ENCODE results near the gene RPA4. TPM values are rescaled to one million over a fixed set of nuclear protein-coding genes. Genes with fewer than 3 reads are reported as not detected.
"Not testable (repeated sequence)": the region's sequence is repeated elsewhere in the genome, so short reads cannot be mapped to it uniquely, and the experiment has no call there.

Gene RPA4, protein sequence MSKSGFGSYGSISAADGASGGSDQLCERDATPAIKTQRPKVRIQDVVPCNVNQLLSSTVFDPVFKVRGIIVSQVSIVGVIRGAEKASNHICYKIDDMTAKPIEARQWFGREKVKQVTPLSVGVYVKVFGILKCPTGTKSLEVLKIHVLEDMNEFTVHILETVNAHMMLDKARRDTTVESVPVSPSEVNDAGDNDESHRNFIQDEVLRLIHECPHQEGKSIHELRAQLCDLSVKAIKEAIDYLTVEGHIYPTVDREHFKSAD
- under 1 TPM; 0.42 to 0.48 TPM for total RNA-seq

DNA sequence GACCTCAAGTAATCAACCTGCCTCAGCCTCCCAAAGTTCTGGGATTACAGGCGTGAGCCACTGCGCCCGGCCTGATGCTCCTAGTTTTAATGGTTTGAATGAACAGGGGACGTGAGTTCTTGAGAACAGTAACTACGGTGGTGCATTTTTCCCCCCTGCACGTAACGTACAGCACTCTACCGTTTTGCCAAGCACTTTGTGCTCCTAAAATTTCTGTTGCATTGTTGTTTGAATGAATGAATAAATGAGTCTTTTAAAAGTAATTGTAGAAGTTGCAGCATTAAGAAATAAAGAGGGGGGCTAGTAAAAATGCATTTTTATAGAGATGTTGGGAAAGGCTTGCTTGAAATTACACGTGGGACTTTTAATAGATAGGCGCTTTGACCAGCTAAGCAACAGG is at the start of gene RPA4:
RPA4 (plus strand) TSS at position 301 of the 400 bp plus-strand sequence. CDS start 403 bp downstream, outside the sequence.
- POLR2A ChIA-PET: no interaction called here

DNA sequence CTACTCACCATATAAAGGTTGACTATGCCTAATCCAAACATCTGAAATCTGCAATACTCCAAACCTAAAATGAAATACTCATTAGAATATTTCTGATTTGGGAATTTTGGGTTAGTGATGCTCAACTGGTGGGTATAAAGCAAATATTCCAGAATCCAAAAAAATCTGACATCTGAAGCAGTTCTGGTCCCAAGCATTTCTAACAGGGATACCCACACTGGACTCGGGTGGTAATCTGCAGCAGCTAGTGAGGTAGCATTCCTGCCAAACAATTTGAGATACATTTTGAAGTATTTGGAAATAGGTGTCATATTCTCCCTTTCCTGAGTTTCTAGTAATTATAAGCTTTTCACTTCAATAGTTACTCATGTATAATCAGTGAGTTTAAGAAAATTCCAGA is 49.6 kb upstream of the RPA4 start:
- ChIA-PET POLR2A (no interaction called here), CTCF (no interaction called here)

More for the DNA sequence above, at the start of gene RPA4:
- CTCF ChIA-PET: no interaction called here

- POLR2A ChIA-PET: no interaction called here
These were observed 47.9 kb upstream of the RPA4 start for GRCh38 chrX:96835660-96836289.

DNA sequence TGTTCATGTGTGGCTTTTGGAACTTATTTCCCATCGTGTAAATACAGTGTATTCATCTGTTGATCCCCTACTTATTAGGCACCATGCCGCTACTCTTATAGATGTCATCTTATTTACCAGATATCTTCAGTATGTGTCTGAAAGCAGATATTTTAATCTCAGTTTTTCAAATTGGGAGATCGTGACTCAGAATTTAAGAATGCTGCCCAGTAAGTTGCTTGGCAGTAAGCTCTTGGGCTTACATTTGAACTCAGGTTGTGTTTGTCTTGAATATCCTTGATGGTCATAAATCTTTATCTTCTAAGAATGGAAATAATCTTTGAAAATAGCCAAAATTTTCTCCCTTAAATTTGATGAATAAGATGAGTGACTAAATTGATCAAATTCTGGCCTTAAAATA is 45.9 kb upstream of the RPA4 start:
- ChIA-PET POLR2A (no interaction called here), CTCF (no interaction called here)

More at GRCh38 chrX:96835660-96836289, 47.9 kb upstream of the RPA4 start:
- CTCF ChIA-PET: no interaction called here

- ChIA-PET CTCF (no interaction called here), POLR2A (no interaction called here)
These were observed 45.2 kb upstream of the RPA4 start for GRCh38 chrX:96838537-96838936.

GRCh38 chrX:96841325-96841724 is 42.4 kb upstream of the RPA4 start:
- POLR2A ChIA-PET: no interaction called here
- CTCF ChIA-PET: no interaction called here

GRCh38 chrX:96841866-96842265 is 41.8 kb upstream of the RPA4 start:
- POLR2A ChIA-PET, CTCF ChIA-PET: not testable (repeated sequence)

DNA sequence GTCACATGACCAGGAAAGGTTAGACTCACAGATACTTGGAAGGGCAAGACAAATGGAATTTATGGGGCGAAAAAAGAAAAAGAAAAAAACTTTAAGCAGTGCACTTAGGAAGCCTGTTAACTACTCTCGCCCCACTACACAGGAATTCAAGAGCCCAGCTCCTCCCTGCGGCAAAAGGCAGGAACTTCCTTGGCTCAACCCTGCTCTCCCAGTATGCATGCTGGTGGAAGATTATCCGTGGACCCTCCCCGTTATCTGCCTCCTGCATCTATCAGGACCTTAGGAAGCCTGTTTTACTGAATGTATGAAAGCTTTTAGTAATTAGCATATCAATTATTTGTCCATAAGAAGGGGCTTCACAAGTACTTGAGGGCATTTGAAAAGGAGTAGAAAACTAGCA is 40.1 kb upstream of the RPA4 start:
- CTCF ChIA-PET: no interaction called here
- POLR2A ChIA-PET: no interaction called here

GRCh38 chrX:96846841-96847240 is 36.9 kb upstream of the RPA4 start:
- POLR2A ChIA-PET: no interaction called here
- CTCF ChIA-PET: no interaction called here

DNA sequence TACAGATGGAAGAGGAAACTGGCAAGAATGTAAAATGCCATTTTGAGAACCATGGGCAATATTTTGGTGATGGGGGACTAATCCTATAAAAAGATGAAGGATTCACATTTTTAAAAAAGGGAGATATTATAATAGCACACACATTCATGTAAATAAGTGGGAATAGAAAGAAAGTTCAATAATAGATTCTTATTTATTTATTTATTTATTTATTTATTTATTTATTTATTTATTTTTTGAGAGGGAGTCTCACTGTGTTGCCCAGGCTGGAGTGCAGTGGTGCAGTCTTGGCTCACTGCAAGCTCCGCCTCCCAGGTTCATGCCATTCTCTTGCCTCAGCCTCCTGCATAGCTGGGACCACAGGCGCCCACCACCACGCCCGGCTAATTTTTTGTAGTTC is 24.3 kb upstream of the RPA4 start:
- CTCF ChIA-PET, POLR2A ChIA-PET: not testable (repeated sequence)

- POLR2A ChIA-PET: no interaction called here
- CTCF ChIA-PET: no interaction called here
These were observed 22.5 kb upstream of the RPA4 start for GRCh38 chrX:96861218-96861617.

DNA sequence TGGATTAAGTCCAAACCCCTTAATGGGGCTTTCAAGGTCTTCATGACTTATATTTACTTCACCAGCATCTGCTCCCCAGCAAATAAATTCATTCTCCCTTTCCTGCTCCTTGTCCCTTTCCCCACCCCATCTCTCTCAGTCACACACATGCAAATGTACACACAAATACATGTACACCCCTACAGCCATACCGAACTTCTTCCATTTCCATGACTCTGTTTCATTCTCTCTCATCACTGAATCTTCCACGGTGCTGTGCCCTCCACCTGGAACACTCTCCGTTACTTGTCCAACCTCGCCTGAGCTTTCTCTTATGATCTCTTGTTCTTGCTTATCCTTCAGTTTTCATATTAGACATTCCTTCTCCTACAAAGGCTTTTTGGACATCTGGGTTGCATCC is 22.0 kb upstream of the RPA4 start:
- POLR2A ChIA-PET: no interaction called here
- CTCF ChIA-PET: no interaction called here

GRCh38 chrX:96884027-96884426 is 319 bp downstream of the RPA4 start:
- POLR2A ChIA-PET: no interaction called here
- CTCF ChIA-PET: no interaction called here

- CTCF ChIA-PET: no interaction called here
These were observed 6.0 kb downstream of the RPA4 start for GRCh38 chrX:96889726-96890125.

GRCh38 chrX:96906741-96907140 is 23.0 kb downstream of the RPA4 start:
- ChIA-PET POLR2A (no interaction called here), CTCF (no interaction called here)

More at GRCh38 chrX:96889726-96890125, 6.0 kb downstream of the RPA4 start:
- POLR2A ChIA-PET: no interaction called here

DNA sequence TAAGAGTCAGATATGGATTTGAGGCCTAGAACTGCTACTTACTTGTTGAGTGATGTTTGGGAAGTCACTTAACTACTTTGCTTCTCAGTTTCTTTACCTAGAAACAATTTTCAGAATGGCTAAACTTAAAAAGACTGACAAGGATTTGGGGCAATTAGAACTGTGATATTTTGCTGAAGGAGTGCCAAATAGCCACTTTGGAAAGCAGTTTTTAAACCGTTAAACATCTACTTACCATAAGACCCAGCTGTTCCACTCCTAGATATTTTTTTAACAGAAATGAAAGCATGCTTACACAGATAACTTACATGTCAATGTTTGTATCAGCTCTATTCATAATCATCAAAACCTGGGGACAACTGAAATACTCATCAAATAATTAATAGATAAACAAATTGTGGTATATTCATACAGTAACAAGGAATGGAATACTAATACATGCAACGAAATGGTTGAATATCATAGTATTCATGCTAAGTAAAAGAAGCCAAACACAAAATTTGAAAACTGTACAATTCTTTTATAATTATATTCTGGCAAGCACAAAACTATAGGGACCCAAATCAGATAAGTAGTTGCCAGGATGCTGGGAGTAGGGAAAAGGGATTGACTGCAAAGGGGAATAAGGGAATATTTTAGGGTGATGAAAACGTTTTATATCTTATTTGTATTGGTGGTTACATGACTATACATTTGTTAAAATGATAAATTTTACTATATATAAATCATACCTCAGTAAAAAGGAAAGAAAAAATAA is 24.0 kb downstream of the RPA4 start:
- POLR2A ChIA-PET: no interaction called here

DNA sequence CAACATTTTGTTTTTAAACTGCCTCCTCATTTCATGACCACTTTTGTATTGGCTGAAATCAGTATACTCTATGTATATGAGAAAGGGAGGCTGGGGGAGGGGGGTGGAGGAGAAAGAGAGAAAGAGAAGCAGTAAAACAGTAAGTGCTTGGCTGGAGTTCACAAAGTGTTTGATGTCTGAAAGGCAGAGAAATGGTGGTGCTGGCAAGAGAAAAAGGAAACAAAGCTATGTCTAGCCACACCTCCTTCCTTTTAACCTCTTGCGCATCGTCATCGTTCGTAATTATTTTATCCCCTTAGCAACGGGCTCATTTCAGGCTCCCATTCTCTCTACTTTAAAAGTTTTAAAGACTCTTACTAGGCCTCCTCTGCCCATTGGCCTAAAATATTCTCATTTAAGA is 25.6 kb downstream of the RPA4 start:
- POLR2A ChIA-PET: no interaction called here

More for the DNA sequence above, 24.0 kb downstream of the RPA4 start:
- CTCF ChIA-PET: no interaction called here

GRCh38 chrX:96918864-96919263 is 35.2 kb downstream of the RPA4 start:
- POLR2A ChIA-PET: no interaction called here
- CTCF ChIA-PET: no interaction called here

More for the DNA sequence above, 25.6 kb downstream of the RPA4 start:
- CTCF ChIA-PET: no interaction called here

- ChIA-PET POLR2A (no interaction called here), CTCF (no interaction called here)
These were observed 36.0 kb downstream of the RPA4 start for GRCh38 chrX:96919672-96920071.

GRCh38 chrX:96924581-96924980 is 40.9 kb downstream of the RPA4 start:
- ChIA-PET POLR2A (no interaction called here), CTCF (no interaction called here)

DNA sequence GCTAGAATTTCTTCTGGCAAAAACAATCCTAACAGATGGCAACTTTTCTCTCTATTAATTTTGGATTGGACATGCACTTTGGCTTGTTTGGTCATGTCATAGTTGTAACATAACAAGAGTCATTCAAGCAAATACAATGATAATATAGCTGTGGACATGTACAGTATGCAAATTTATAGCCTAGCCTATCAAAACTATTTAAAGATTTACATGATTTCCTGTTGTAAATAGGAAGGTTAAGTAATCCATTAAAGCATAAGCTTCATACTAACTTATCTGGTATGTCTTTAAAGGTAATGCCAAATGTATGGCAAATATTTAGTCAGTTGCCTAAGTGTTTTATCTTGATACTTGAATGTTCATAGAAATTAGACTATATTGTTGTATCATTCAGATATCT is 45.3 kb downstream of the RPA4 start:
- ChIA-PET POLR2A (no interaction called here), CTCF (no interaction called here)

Measured in activated CD8-positive, alpha-beta memory T cell treated with anti-CD3 and anti-CD28 coated beads for 36 hours (primary cell).